IMR-90 (cell line): Measurements from ENCODE around the gene ISG15. TPM values are rescaled to one million over a fixed set of nuclear protein-coding genes. Genes with fewer than 3 reads are reported as not detected.

Experiments
- ATAC-seq: fragments of 200-7000 bp; cut with Tn5 transposase; 2 replicates; pipeline ENCODE4 v1.9.1; 2020; ENCODE audit warnings: low read depth, mild to moderate bottlenecking, moderate library complexity
- BruUV-seq: library from RNA; stranded (reverse); fragments of 400-500 nt; replicated peaks from 2 replicates; lab custom pipeline; 2021; lab: Mats Ljungman, UMichigan
- CTCF ChIA-PET: fragments of 300-600 bp; formaldehyde crosslinking; extraction: SDS; loops from one replicate; lab custom pipeline; 2021; ENCODE audit warnings: antibody characterized with exemption; lab: Yijun Ruan, JAX
- POLR2A ChIA-PET: fragments of 300-600 bp; sonication (Branson Sonifier 250); formaldehyde crosslinking; loops from one replicate; lab custom pipeline; 2022; ENCODE audit warnings: antibody characterized with exemption; ENCODE audit not compliant: unreplicated experiment; lab: Charles Lee
- DNase-seq: peaks from one replicate; pipeline ENCODE4 v3.0.0; 2013
- H2AFZ ChIP-seq: replicated peaks from 2 replicates; pipeline ENCODE3; 2013; ENCODE audit warnings: low read length, mild to moderate bottlenecking; ENCODE audit not compliant: poor library complexity
- H2AK5ac ChIP-seq: 2 replicates; pipeline ENCODE4 v1.6.1; 2013; ENCODE audit warnings: low read depth, low read length, inconsistent platforms
- H2AK9ac ChIP-seq: replicated peaks from 2 replicates; pipeline ENCODE3; 2013; ENCODE audit warnings: mild to moderate bottlenecking, low read depth, low read length, moderate library complexity; ENCODE audit not compliant: poor library complexity
- H2BK120ac ChIP-seq: 2 replicates; pipeline ENCODE4 v1.6.1; 2013; ENCODE audit warnings: low read depth, low read length, inconsistent platforms
- H2BK15ac ChIP-seq: 3 replicates; pipeline ENCODE4 v1.6.1; 2013; ENCODE audit warnings: low read depth, low read length, inconsistent platforms
- H2BK20ac ChIP-seq: 2 replicates; pipeline ENCODE4 v1.6.1; 2013; ENCODE audit warnings: low read depth, mild to moderate bottlenecking, inconsistent platforms, low read length, moderate library complexity
- H2BK5ac ChIP-seq: 2 replicates; pipeline ENCODE4 v1.6.1; 2013; ENCODE audit warnings: mild to moderate bottlenecking, low read depth, low read length, inconsistent platforms; ENCODE audit not compliant: poor library complexity, severe bottlenecking
- H3K14ac ChIP-seq: replicated peaks from 2 replicates; pipeline ENCODE4 v1.6.1; 2013; ENCODE audit warnings: low read depth, low read length, inconsistent platforms
- H3K18ac ChIP-seq: 2 replicates; pipeline ENCODE4 v1.6.1; 2013; ENCODE audit warnings: low read depth, low read length, control low read depth
- H3K23ac ChIP-seq: 2 replicates; pipeline ENCODE4 v1.6.1; 2013; ENCODE audit warnings: low read depth, low read length, inconsistent platforms
- H3K27ac ChIP-seq: 2 replicates; pipeline ENCODE4 v1.5.1; 2013; ENCODE audit warnings: mild to moderate bottlenecking, control low read depth, low read length; ENCODE audit not compliant: insufficient read depth
- H3K27me3 ChIP-seq: 2 replicates; pipeline ENCODE4 v1.6.1; 2013; ENCODE audit warnings: low read length; ENCODE audit not compliant: control insufficient read depth, insufficient read depth
- H3K36me3 ChIP-seq: 2 replicates; pipeline ENCODE4 v1.6.1; 2013; ENCODE audit warnings: low read length, mixed read lengths; ENCODE audit not compliant: control insufficient read depth, insufficient read depth
- H3K4ac ChIP-seq: 2 replicates; pipeline ENCODE4 v1.6.1; 2013; ENCODE audit warnings: low read depth, low read length, inconsistent platforms
- H3K4me1 ChIP-seq: 2 replicates; pipeline ENCODE4 v1.6.1; 2013; ENCODE audit warnings: low read length, mixed read lengths; ENCODE audit not compliant: control insufficient read depth, insufficient read depth
- H3K4me2 ChIP-seq: 2 replicates; pipeline ENCODE4 v1.6.1; 2013; ENCODE audit warnings: low read depth, mild to moderate bottlenecking, control low read depth, low read length, moderate library complexity
- H3K4me3 ChIP-seq: 2 replicates; pipeline ENCODE4 v1.5.1; 2013; ENCODE audit warnings: low read depth, mild to moderate bottlenecking, control low read depth, low read length, moderate library complexity; ENCODE audit not compliant: insufficient read depth
- H3K56ac ChIP-seq: 2 replicates; pipeline ENCODE4 v1.6.1; 2013; ENCODE audit warnings: low read length, inconsistent platforms; ENCODE audit not compliant: insufficient read depth; ENCODE audit errors: extremely low read depth
- H3K79me1 ChIP-seq, 2 experiments: 2 replicates each; pipeline ENCODE4 v1.6.1; 2013; ENCODE audit warnings: low read length in 2 of 2, inconsistent platforms in 1 of 2, low read depth in 1 of 2
- H3K9ac ChIP-seq: 2 replicates; pipeline ENCODE4 v1.6.1; 2013; ENCODE audit warnings: low read depth, low read length, control low read depth
- H3K9me1 ChIP-seq: 2 replicates; pipeline ENCODE4 v1.6.1; 2013; ENCODE audit warnings: low read length, inconsistent platforms; ENCODE audit not compliant: insufficient read depth
- H3K9me3 ChIP-seq: 2 replicates; pipeline ENCODE4 v1.6.1; 2013; ENCODE audit warnings: low read length; ENCODE audit not compliant: control insufficient read depth, insufficient read depth
- H4K20me1 ChIP-seq: 2 replicates; pipeline ENCODE4 v1.6.1; 2013; ENCODE audit warnings: low read length, inconsistent platforms; ENCODE audit not compliant: insufficient read depth
- H4K5ac ChIP-seq: 2 replicates; pipeline ENCODE4 v1.6.1; 2013; ENCODE audit warnings: mild to moderate bottlenecking, low read depth, low read length, control low read depth
- H4K8ac ChIP-seq, 2 experiments: 2 replicates each; pipeline ENCODE4 v1.6.1; 2013; ENCODE audit warnings: low read depth in 2 of 2, low read length in 2 of 2, control low read depth in 1 of 2, inconsistent platforms in 1 of 2
- H4K91ac ChIP-seq: 2 replicates; pipeline ENCODE4 v1.6.1; 2013; ENCODE audit warnings: low read depth, low read length, inconsistent platforms; ENCODE audit not compliant: insufficient read depth
- BHLHE40 ChIP-seq: fragments of 150-350 bp; IDR thresholded peaks from 2 replicates; pipeline ENCODE4 v1.6.1; 2016; ENCODE audit warnings: mild to moderate bottlenecking, low read depth, low read length
- CEBPB ChIP-seq: IDR thresholded peaks from 2 replicates; pipeline ENCODE4 v1.6.1; 2012; ENCODE audit warnings: low read depth, low read length, improper control_type of control experiment
- CHD1 ChIP-seq: IDR thresholded peaks from 2 replicates; pipeline ENCODE4 v1.6.1; 2012; ENCODE audit warnings: low read depth, low read length, improper control_type of control experiment
- ELK1 ChIP-seq: fragments of 150-350 bp; IDR thresholded peaks from 2 replicates; pipeline ENCODE4 v1.6.1; 2016; ENCODE audit warnings: low read depth, mild to moderate bottlenecking, low read length, moderate library complexity, borderline replicate concordance
- FOS ChIP-seq: fragments of 150-350 bp; IDR thresholded peaks from 2 replicates; pipeline ENCODE4 v1.6.1; 2016; ENCODE audit warnings: low read depth, low read length
- MAFK ChIP-seq: IDR thresholded peaks from 2 replicates; pipeline ENCODE4 v1.6.1; 2012; ENCODE audit warnings: low read depth, low read length, improper control_type of control experiment
- MAZ ChIP-seq: IDR thresholded peaks from 2 replicates; pipeline ENCODE4 v1.6.1; 2012; ENCODE audit warnings: low read depth, mild to moderate bottlenecking, low read length, improper control_type of control experiment, moderate library complexity, borderline replicate concordance
- MXI1 ChIP-seq: IDR thresholded peaks from 2 replicates; pipeline ENCODE4 v1.6.1; 2012; ENCODE audit warnings: low read depth, mild to moderate bottlenecking, low read length, moderate library complexity, borderline replicate concordance
- NFE2L2 ChIP-seq: fragments of 150-350 bp; IDR thresholded peaks from 2 replicates; pipeline ENCODE4 v1.6.1; 2016; ENCODE audit warnings: low read depth, mild to moderate bottlenecking, low read length
- POLR2A ChIP-seq: IDR thresholded peaks from 2 replicates; pipeline ENCODE4 v1.6.1; 2012; ENCODE audit warnings: mild to moderate bottlenecking, low read depth, low read length
- RAD21 ChIP-seq: IDR thresholded peaks from 2 replicates; pipeline ENCODE4 v1.6.1; 2012; ENCODE audit warnings: low read length, improper control_type of control experiment
- RCOR1 ChIP-seq: IDR thresholded peaks from 2 replicates; pipeline ENCODE4 v1.6.1; 2012; ENCODE audit warnings: mild to moderate bottlenecking, low read length, improper control_type of control experiment; ENCODE audit not compliant: insufficient replicate concordance
- RFX5 ChIP-seq: IDR thresholded peaks from 2 replicates; pipeline ENCODE4 v1.8.0; 2012; ENCODE audit warnings: low read depth, mild to moderate bottlenecking, low read length, moderate library complexity
- SMC3 ChIP-seq: fragments of 150-350 bp; IDR thresholded peaks from 2 replicates; pipeline ENCODE4 v1.6.1; 2016; ENCODE audit warnings: low read depth, mild to moderate bottlenecking, antibody characterized with exemption, low read length, moderate library complexity
- USF2 ChIP-seq: fragments of 150-350 bp; IDR thresholded peaks from 2 replicates; pipeline ENCODE4 v1.6.1; 2017; ENCODE audit warnings: mild to moderate bottlenecking, antibody characterized with exemption, low read length, low read depth
- WGBS, 2 experiments: methylation state at CpG; one replicate each; pipeline versions ENCODE4 v1.1.5 to v1.1.7; 2013; ENCODE audit warnings: missing lambda C conversion rate in 2 of 2; ENCODE audit not compliant: insufficient read length in 1 of 2; ENCODE audit errors: extremely low coverage in 2 of 2; 5-methylcytosine and 5-hydroxymethylcytosine counted together
- dilution Hi-C: fragments of 300-500 bp; cut with HindIII; formaldehyde crosslinking; loops from one replicate; pipeline ENCODE4 v1.14.3; 2018; ENCODE audit warnings: low sequenced_read_pairs; ENCODE audit not compliant: unreplicated experiment
- in situ Hi-C: fragments of 300-500 bp; cut with MboI; formaldehyde crosslinking; loops from 3 replicates; pipeline ENCODE4 v1.14.3; 2019; ENCODE audit warnings: low sequenced_read_pairs, inconsistent platforms, mixed read lengths
- intact Hi-C: fragments of 100-400 bp; cut with micrococcal nuclease; formaldehyde crosslinking; loops from 2 replicates; pipeline ENCODE4 v1.10.0; 2022
- polyA plus RNA-seq, 3 experiments: library from polyadenylated mRNA; depleted of rRNA; stranded (reverse); fragments of >200 nt; gene quantifications; 2 replicates each; pipeline ENCODE4 v1.2.3, GENCODE V29; 2012; ENCODE audit warnings: low replicate concordance in 1 of 3
- total RNA-seq: library from RNA; depleted of rRNA; stranded (reverse); fragments of >200 nt; gene quantifications from 2 replicates; pipeline ENCODE4 v1.2.3, GENCODE V29; 2012
- TF ChIP-seq, protein P1 (sequence below): conservative IDR thresholded peaks from 2 replicates; pipeline ENCODE4 v1.5.1; 2012; ENCODE audit warnings: mild to moderate bottlenecking, low read depth, low read length, improper control_type of control experiment

The ISG15 gene
- total and polyA plus RNA-seq, 2 of the 4 experiments (the other 2 are of a cell fraction): 99.1 to 105 TPM

GRCh38 chr1:1033009-1033587 is 19.8 kb downstream of the ISG15 start:
- ChIA-PET CTCF (no interaction called here), POLR2A (no interaction called here)
- DNase-seq (peak; percentile 63), ATAC-seq (peak; percentile 93)
- Histone ChIP-seq H4K5ac (no peak overlapping the region), H3K79me1 (peaks cover 13 to 46% of the 10 kb centered on the region in 2 experiments), H2BK20ac (no peak overlapping the region), H4K91ac (no peak overlapping the region), H3K4me2 (peak overlapping the region; percentile 10; the same call in 1 of the 2 replicates), H3K9me1 (0 out of 2 replicates have a peak, but pooled peaks cover under 1% of the 10 kb centered on the region), H3K4me3 (no peak overlapping the region), H2BK5ac (no peak overlapping the region), H3K27me3 (no peaks in the 10 kb centered on the region), H3K14ac (no peak overlapping the region), H4K8ac (no peak overlapping the region), H3K9me3 (no peaks in the 10 kb centered on the region), H2BK120ac (no peak overlapping the region), H3K27ac (no peak overlapping the region), H2AK5ac (no peak overlapping the region), H3K36me3 (peaks cover 13% of the 10 kb centered on the region), H2AK9ac (peak overlapping the region; percentile 72), H3K9ac (no peak overlapping the region), H3K4me1 (peaks cover 5% of the 10 kb centered on the region; the same call in 1 of the 2 replicates), H2BK15ac (no peak overlapping the region), H3K23ac (no peak overlapping the region), H4K20me1 (peaks cover 68% of the 10 kb centered on the region), H3K4ac (no peak overlapping the region), H2AFZ (peak overlapping the region; percentile 80), H3K56ac (no peak overlapping the region), H3K18ac (no peak overlapping the region)
- 11% methylated on average over 38 of the region's 73 CpGs; no CpG with 5 or more reads in 1 of the 2 experiments for WGBS, 2 experiments
- no TSS peak for BruUV-seq
- intact Hi-C loops: loop anchor here (5.0 kb wide), 1 partner anchor 84 kb away; the partner anchor contains the start of gene C1orf159
- in situ Hi-C loops: no loop called here
- TF ChIP-seq RAD21 (peak; percentile 78), CHD1 (no peak), RFX5 (no peak), NFE2L2 (no peak), CEBPB (no peak), POLR2A (no peak), BHLHE40 (no peak), MAFK (no peak), ELK1 (no peak), RCOR1 (no peak), SMC3 (peak; percentile 26; the same call in 1 of the 2 replicates), FOS (no peak), MAZ (peak; percentile 36; the same call in 1 of the 2 replicates), USF2 (no peak), MXI1 (no peak)
- TF ChIP-seq, protein P1, sequence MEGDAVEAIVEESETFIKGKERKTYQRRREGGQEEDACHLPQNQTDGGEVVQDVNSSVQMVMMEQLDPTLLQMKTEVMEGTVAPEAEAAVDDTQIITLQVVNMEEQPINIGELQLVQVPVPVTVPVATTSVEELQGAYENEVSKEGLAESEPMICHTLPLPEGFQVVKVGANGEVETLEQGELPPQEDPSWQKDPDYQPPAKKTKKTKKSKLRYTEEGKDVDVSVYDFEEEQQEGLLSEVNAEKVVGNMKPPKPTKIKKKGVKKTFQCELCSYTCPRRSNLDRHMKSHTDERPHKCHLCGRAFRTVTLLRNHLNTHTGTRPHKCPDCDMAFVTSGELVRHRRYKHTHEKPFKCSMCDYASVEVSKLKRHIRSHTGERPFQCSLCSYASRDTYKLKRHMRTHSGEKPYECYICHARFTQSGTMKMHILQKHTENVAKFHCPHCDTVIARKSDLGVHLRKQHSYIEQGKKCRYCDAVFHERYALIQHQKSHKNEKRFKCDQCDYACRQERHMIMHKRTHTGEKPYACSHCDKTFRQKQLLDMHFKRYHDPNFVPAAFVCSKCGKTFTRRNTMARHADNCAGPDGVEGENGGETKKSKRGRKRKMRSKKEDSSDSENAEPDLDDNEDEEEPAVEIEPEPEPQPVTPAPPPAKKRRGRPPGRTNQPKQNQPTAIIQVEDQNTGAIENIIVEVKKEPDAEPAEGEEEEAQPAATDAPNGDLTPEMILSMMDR: peak; percentile 76
- dilution Hi-C loops: no loop called here
